PC-3 (cell line): ENCODE data around the gene ZBTB16.

ENCODE experiments used
- CTCF ChIP-seq: fragments of 300-600 bp; sonication (generic); conservative IDR thresholded peaks from 2 replicates; pipeline ENCODE4 v1.5.1; 2017; ENCODE audit warnings: antibody characterized with exemption, low read depth, mild to moderate bottlenecking, low read length
- EZH2 ChIP-seq: fragments of 300-600 bp; sonication (generic); IDR thresholded peaks from one replicate; pipeline ENCODE4 v1.6.1; 2017; ENCODE audit warnings: antibody characterized with exemption, mild to moderate bottlenecking, low read length; ENCODE audit not compliant: unreplicated experiment

- TF ChIP-seq CTCF (no peak), EZH2 (no peak)
Observed at GRCh38 chr11:114282488-114282887, 223.0 kb downstream of the ZBTB16 start.
